H1 (cell line): Measurements from ENCODE around the gene SLC38A10. TPM values are rescaled to one million over a fixed set of nuclear protein-coding genes. Genes with fewer than 3 reads are reported as not detected.
A peak's percentile ranks its signal among the peaks of the same experiment; 100 is the strongest.

Source experiments
- CTCF ChIA-PET: fragments of 300-600 bp; sonication (Branson Sonifier 250); formaldehyde crosslinking; loops from one replicate; lab custom pipeline; 2021; ENCODE audit not compliant: partially characterized antibody; lab: Charles Lee
- POLR2A ChIA-PET: fragments of 300-600 bp; sonication (Branson Sonifier 250); formaldehyde crosslinking; loops from one replicate; lab custom pipeline; 2021; ENCODE audit warnings: inconsistent platforms; ENCODE audit not compliant: partially characterized antibody; lab: Charles Lee
- DNase-seq, 2 experiments: peaks; one replicate each; pipeline versions ENCODE4 v3.0.0 to v3.0.0-alpha.2; 2010 to 2022; ENCODE audit warnings: low spot score in 2 of 2, low read depth in 1 of 2, mixed read lengths in 1 of 2
- FAIRE-seq: peaks from 2 replicates; lab custom pipeline; 2011; peaks lifted over from hg19 to GRCh38; lab: Jason Lieb, UNC
- H2AFZ ChIP-seq: 2 replicates; pipeline ENCODE4 v1.8.1; 2012; ENCODE audit warnings: low read length, inconsistent platforms
- H2AK5ac ChIP-seq: 2 replicates; pipeline ENCODE4 v1.6.1; 2013; ENCODE audit warnings: low read depth, low read length
- H2BK120ac ChIP-seq: replicated peaks from 2 replicates; pipeline ENCODE3; 2013; ENCODE audit warnings: low read depth, low read length, inconsistent platforms
- H2BK12ac ChIP-seq: 2 replicates; pipeline ENCODE4 v1.6.1; 2013; ENCODE audit warnings: low read depth, low read length
- H2BK15ac ChIP-seq: 2 replicates; pipeline ENCODE4 v1.6.1; 2013; ENCODE audit warnings: low read length
- H2BK20ac ChIP-seq: 2 replicates; pipeline ENCODE4 v1.6.1; 2013; ENCODE audit warnings: low read length
- H2BK5ac ChIP-seq: 2 replicates; pipeline ENCODE4 v1.6.1; 2013; ENCODE audit warnings: low read depth, low read length
- H3K14ac ChIP-seq: 2 replicates; pipeline ENCODE4 v1.6.1; 2013; ENCODE audit warnings: inconsistent platforms; ENCODE audit not compliant: insufficient read length
- H3K18ac ChIP-seq: 2 replicates; pipeline ENCODE4 v1.6.1; 2013; ENCODE audit warnings: low read length; ENCODE audit errors: extremely low read depth
- H3K23ac ChIP-seq: 2 replicates; pipeline ENCODE4 v1.6.1; 2013; ENCODE audit warnings: inconsistent platforms; ENCODE audit not compliant: insufficient read length
- H3K23me2 ChIP-seq: 2 replicates; pipeline ENCODE4 v1.6.1; 2013; ENCODE audit warnings: low read depth, low read length
- H3K27ac ChIP-seq: 2 replicates; pipeline ENCODE4 v1.6.1; 2011; ENCODE audit warnings: low read depth, low read length, inconsistent platforms
- H3K27me3 ChIP-seq, 4 experiments: replicated peaks in 1 of 4; 1 replicate in 1 of 4; 2 replicates in 3 of 4; pipeline versions ENCODE4 v1.6.1 to v1.8.1; 2011 to 2013; ENCODE audit warnings: low read length in 3 of 4, mild to moderate bottlenecking in 3 of 4, inconsistent platforms in 2 of 4, mixed read lengths in 2 of 4, moderate library complexity in 1 of 4; ENCODE audit not compliant: control insufficient read depth in 3 of 4, insufficient read depth in 3 of 4; ENCODE audit errors: extremely low read depth in 1 of 4
- H3K36me3 ChIP-seq, 4 experiments: 2 replicates each; pipeline versions ENCODE4 v1.6.1 to v1.8.1; 2011 to 2013; ENCODE audit warnings: mild to moderate bottlenecking in 4 of 4, low read length in 3 of 4, moderate library complexity in 2 of 4, control low read depth in 1 of 4, inconsistent platforms in 1 of 4; ENCODE audit not compliant: insufficient read depth in 4 of 4, control insufficient read depth in 2 of 4
- H3K4ac ChIP-seq: replicated peaks from 2 replicates; pipeline ENCODE3; 2013; ENCODE audit warnings: low read length, low read depth, mixed read lengths, inconsistent platforms; ENCODE audit not compliant: insufficient read length
- H3K4me1 ChIP-seq, 4 experiments: replicated peaks in 1 of 4; 1 replicate in 1 of 4; 2 replicates in 3 of 4; pipeline versions ENCODE4 v1.6.1 to v1.8.1; 2011 to 2013; ENCODE audit warnings: low read length in 3 of 4, inconsistent platforms in 2 of 4, mixed read lengths in 1 of 4; ENCODE audit not compliant: insufficient read depth in 4 of 4, control insufficient read depth in 3 of 4
- H3K4me2 ChIP-seq, 2 experiments: 2 replicates each; pipeline versions ENCODE4 v1.6.1 to v1.8.1; 2011 to 2013; ENCODE audit warnings: low read depth in 2 of 2, low read length in 2 of 2, control low read depth in 1 of 2, inconsistent platforms in 1 of 2, mild to moderate bottlenecking in 1 of 2; ENCODE audit not compliant: insufficient read depth in 1 of 2
- H3K4me3 ChIP-seq, 4 experiments: fragments of 200-600, 300-600 bp in 1 of 4; sonication (generic), shearing (Covaris generic), sonication (Bioruptor Twin) in 1 of 4; 2 replicates each; pipeline versions ENCODE4 v1.5.1 to v1.8.1; 2011 to 2016; ENCODE audit warnings: low read length in 4 of 4, low read depth in 3 of 4, control low read depth in 2 of 4, inconsistent platforms in 2 of 4, mild to moderate bottlenecking in 2 of 4, mixed read lengths in 1 of 4, moderate library complexity in 1 of 4; ENCODE audit not compliant: insufficient read depth in 2 of 4; ENCODE audit errors: extremely low read depth in 1 of 4
- H3K56ac ChIP-seq: replicated peaks from 2 replicates; pipeline ENCODE3; 2013; ENCODE audit warnings: low read depth, mild to moderate bottlenecking, mixed read lengths, low read length, inconsistent platforms; ENCODE audit not compliant: insufficient read length
- H3K79me1 ChIP-seq: 2 replicates; pipeline ENCODE4 v1.6.1; 2013; ENCODE audit warnings: low read depth, low read length, control low read depth
- H3K79me2 ChIP-seq, 2 experiments: 2 replicates each; pipeline versions ENCODE4 v1.6.1 to v1.8.1; 2012 to 2013; ENCODE audit warnings: low read length in 2 of 2, mild to moderate bottlenecking in 2 of 2, inconsistent platforms in 1 of 2; ENCODE audit not compliant: insufficient read depth in 2 of 2, control insufficient read depth in 1 of 2
- H3K9ac ChIP-seq, 4 experiments: replicated peaks in 1 of 4; 1 replicate in 1 of 4; 2 replicates in 3 of 4; pipeline versions ENCODE4 v1.6.1 to v1.8.1; 2011 to 2013; ENCODE audit warnings: low read depth in 3 of 4, low read length in 3 of 4, control low read depth in 2 of 4, mild to moderate bottlenecking in 2 of 4, moderate library complexity in 2 of 4, inconsistent platforms in 1 of 4; ENCODE audit errors: extremely low read depth in 1 of 4
- H3K9me3 ChIP-seq, 2 experiments: 2 replicates each; pipeline versions ENCODE4 v1.6.1 to v1.8.1; 2012 to 2013; ENCODE audit warnings: mild to moderate bottlenecking in 2 of 2, moderate library complexity in 2 of 2, control low read depth in 1 of 2, inconsistent platforms in 1 of 2, low read depth in 1 of 2, low read length in 1 of 2, mixed read lengths in 1 of 2; ENCODE audit not compliant: insufficient read depth in 2 of 2
- H4K20me1 ChIP-seq, 2 experiments: replicated peaks in 1 of 2; 2 replicates each; pipeline versions ENCODE3 to v1.8.1; 2011 to 2013; ENCODE audit warnings: inconsistent platforms in 2 of 2, low read length in 2 of 2, mild to moderate bottlenecking in 1 of 2; ENCODE audit not compliant: insufficient read depth in 2 of 2, control insufficient read depth in 1 of 2
- H4K5ac ChIP-seq: 2 replicates; pipeline ENCODE4 v1.6.1; 2013; ENCODE audit warnings: low read length, low read depth, mixed read lengths, inconsistent platforms; ENCODE audit not compliant: insufficient read length
- H4K8ac ChIP-seq: 2 replicates; pipeline ENCODE4 v1.8.0; 2013; ENCODE audit warnings: mild to moderate bottlenecking, moderate library complexity, low read length, inconsistent platforms; ENCODE audit not compliant: insufficient read depth; ENCODE audit errors: extremely low read depth
- H4K91ac ChIP-seq: replicated peaks from 2 replicates; pipeline ENCODE3; 2013; ENCODE audit warnings: low read length, mixed read lengths, inconsistent platforms; ENCODE audit not compliant: insufficient read length
- CBX8 ChIP-seq: fragments of 300-800, 300-1000 bp; sonication (generic); IDR thresholded peaks from 2 replicates; pipeline ENCODE4 v1.7.1; 2016; ENCODE audit warnings: low read depth, low read length, borderline replicate concordance
- CEBPB ChIP-seq: IDR thresholded peaks from 2 replicates; pipeline ENCODE4 v1.6.1; 2012; ENCODE audit warnings: low read depth, low read length
- GTF2F1 ChIP-seq: IDR thresholded peaks from 2 replicates; pipeline ENCODE4 v1.6.1; 2012; ENCODE audit warnings: low read depth, low read length, improper control_type of control experiment, borderline replicate concordance
- JUN ChIP-seq: IDR thresholded peaks from 2 replicates; pipeline ENCODE4 v1.6.1; 2011; ENCODE audit warnings: low read depth, mild to moderate bottlenecking, improper control_type of control experiment, low read length
- JUND ChIP-seq: IDR thresholded peaks from 2 replicates; pipeline ENCODE4 v1.6.1; 2011; ENCODE audit warnings: mild to moderate bottlenecking, improper control_type of control experiment, low read length
- MAFK ChIP-seq: IDR thresholded peaks from 2 replicates; pipeline ENCODE4 v1.6.1; 2012; ENCODE audit warnings: low read depth, mild to moderate bottlenecking, improper control_type of control experiment, low read length
- RBBP5 ChIP-seq: IDR thresholded peaks from 2 replicates; pipeline ENCODE4 v1.7.1; 2012; ENCODE audit warnings: low read depth, mild to moderate bottlenecking, inconsistent platforms, low read length, moderate library complexity, borderline replicate concordance
- SIRT6 ChIP-seq: IDR thresholded peaks from one replicate; pipeline ENCODE4 v1.7.1; 2012; ENCODE audit warnings: low read length, inconsistent platforms
- WGBS, 2 experiments: shearing (Covaris generic) in 1 of 2; methylation state at CpG; one replicate each; pipeline versions ENCODE4 v1.1.6 to v1.1.7; 2013 to 2015; ENCODE audit warnings: low lambda C conversion rate in 2 of 2, mixed read lengths in 2 of 2, inconsistent platforms in 1 of 2, low coverage in 1 of 2, missing lambda C conversion rate in 1 of 2; ENCODE audit not compliant: insufficient replicate concordance in 2 of 2, insufficient coverage in 1 of 2, insufficient read length in 1 of 2; ENCODE audit errors: extremely low coverage in 1 of 2, missing lambda C conversion rate in 1 of 2; 5-methylcytosine and 5-hydroxymethylcytosine counted together
- polyA plus RNA-seq, 7 experiments: library from polyadenylated mRNA; depleted of rRNA in 3 of 7; stranded (reverse) in 5 of 7; unstranded in 2 of 7; fragments of >200 nt in 5 of 7; fragments of 200-250 nt in 2 of 7; gene quantifications; 1 replicate in 5 of 7; 2 replicates in 1 of 7; 4 replicates in 1 of 7; pipeline versions ENCODE4 v1.2.1 to v1.2.3, GENCODE V29; 2011 to 2013; ENCODE audit warnings: missing spikeins in 2 of 7, mixed read lengths in 2 of 7
- total RNA-seq: library from RNA; stranded (reverse); fragmentation: NEBNext Ultra II Directional; extraction: Animal tissue kit (Norgen Biotek cat#: 25700); gene quantifications from 2 replicates; pipeline ENCODE4 v1.2.1, GENCODE V29; 2021

The SLC38A10 gene
- total and polyA plus RNA-seq, 2 of the 8 experiments (the other 6 are each of a cell fraction or from before 2014, with no cell fraction given) = 26.4 to 41.0 TPM

GRCh38 chr17:81238490-81238814, 56.7 kb downstream of the SLC38A10 start:
- H3K23me2 ChIP-seq = peaks cover 8% of the 10 kb centered on the region; the same call in 1 of the 2 replicates
- CTCF ChIA-PET = interaction anchor here (0.6 to 2.8 kb wide), 11 partner anchors 8 to 251 kb away, joined by 3 to 11 read pairs (median 3); no protein-coding TSS in a partner anchor
- no peaks in the 10 kb centered on the region; a peak in 1 of 8 replicates for H3K36me3 ChIP-seq
- no peak overlapping the region for H2BK20ac ChIP-seq
- H4K8ac ChIP-seq = peak overlapping the region; percentile 77
- peaks cover 0 to 23% of the 10 kb centered on the region in 2 experiments; a peak in 2 of 4 replicates for H3K79me2 ChIP-seq
- peaks cover 14 to 24% of the 10 kb centered on the region in 2 experiments for H4K20me1 ChIP-seq
- H3K79me1 ChIP-seq = peaks cover 9% of the 10 kb centered on the region
- H3K27me3 ChIP-seq = no peaks in the 10 kb centered on the region
- H3K4me3 ChIP-seq = peak overlapping the region; percentile 71 to 95 (median 82)
- H3K9ac ChIP-seq = peak overlapping the region; percentile 45 to 81 (median 56)
- 2% methylated on average over 24 of the region's 26 CpGs; no CpG with 5 or more reads in 1 of the 2 experiments for WGBS, 2 experiments
- FAIRE-seq (no peak), DNase-seq (no peak)
- H4K5ac ChIP-seq = no peak overlapping the region
- no peak overlapping the region for H2BK12ac ChIP-seq
- no peak overlapping the region for H3K18ac ChIP-seq
- peak overlapping the region; percentile 76 to 93 for H3K4me2 ChIP-seq
- H2AK5ac ChIP-seq = no peak overlapping the region
- POLR2A ChIA-PET = interaction anchor here (0.6 to 3.3 kb wide), 23 partner anchors 8 to 292 kb away, joined by 3 to 18 read pairs (median 4); partner anchors contain the start of gene CEP131
- no peak overlapping the region for H2BK120ac ChIP-seq
- no peak overlapping the region for H2BK15ac ChIP-seq
- no peak for TF ChIP-seq MAFK
- no peak for TF ChIP-seq JUN
- no peak for TF ChIP-seq GTF2F1
- TF ChIP-seq JUND = no peak
- no peak for TF ChIP-seq SIRT6
- no peak for TF ChIP-seq CBX8
- TF ChIP-seq CEBPB = no peak
- no peak for TF ChIP-seq RBBP5
- no peak overlapping the region for H4K91ac ChIP-seq
- peaks cover 0 to 12% (median 9%) of the 10 kb centered on the region in 4 experiments; a peak in 5 of 7 replicates for H3K4me1 ChIP-seq
- no peak overlapping the region for H3K56ac ChIP-seq
- H3K27ac ChIP-seq = 0 out of 2 replicates have a peak overlapping the region, but pooled peaks have one; percentile 37
- H3K4ac ChIP-seq = no peak overlapping the region
- H3K14ac ChIP-seq = no peak overlapping the region
- H3K23ac ChIP-seq = no peak overlapping the region
- no peak overlapping the region for H2AFZ ChIP-seq
- H3K9me3 ChIP-seq = no peaks in the 10 kb centered on the region
- no peak overlapping the region for H2BK5ac ChIP-seq
